ENCODE data around the gene DIP2C.
A peak's percentile ranks its signal among the peaks of the same experiment; 100 is the strongest.
"Not testable (repeated sequence)": the region's sequence is repeated elsewhere in the genome, so short reads cannot be mapped to it uniquely, and the experiment has no call there.

DIP2C gene

DNA sequence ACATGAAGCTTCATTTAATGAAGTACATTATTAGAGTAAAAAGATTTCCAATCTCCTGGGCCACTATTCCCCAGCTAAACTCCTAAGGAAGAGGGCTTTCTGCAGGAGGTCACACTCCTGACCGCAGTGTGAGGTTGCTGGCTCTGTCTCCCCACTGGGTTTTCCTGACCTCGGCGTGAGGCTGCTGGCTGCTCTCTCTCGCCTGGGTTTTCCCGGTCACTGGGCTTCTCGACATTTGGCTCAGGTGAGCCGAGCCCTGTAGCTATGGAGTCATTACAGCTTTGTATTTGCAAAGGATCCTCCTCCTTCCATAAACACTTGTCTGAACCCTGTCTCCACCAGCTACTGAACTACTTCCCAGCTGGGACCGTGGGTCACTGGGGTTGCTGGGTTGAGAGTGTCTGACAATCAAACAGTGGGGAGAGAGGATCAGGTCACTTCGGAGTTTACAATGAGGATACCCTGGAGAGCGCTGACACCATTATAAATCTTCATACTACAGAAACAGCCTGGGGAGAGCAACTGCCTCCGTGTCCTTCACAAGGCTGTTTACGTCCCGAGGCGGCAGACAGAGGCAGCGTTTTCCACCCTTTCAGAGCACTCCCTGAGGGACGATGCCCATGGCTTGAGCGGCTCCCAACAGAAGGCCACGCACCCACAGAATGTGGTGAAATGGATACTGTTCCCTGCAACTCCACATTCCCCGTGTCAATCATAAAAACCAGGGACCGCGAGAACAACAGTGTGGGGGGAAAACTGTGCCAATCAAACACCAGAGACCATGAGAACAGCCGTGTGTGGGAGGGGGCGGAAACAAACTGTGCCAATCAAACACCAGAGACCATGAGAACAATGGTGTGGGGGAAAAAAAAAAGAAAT, 328.0 kb downstream of the DIP2C start:
- no peak for DNase-seq

- no peak for DNase-seq
Measured at GRCh38 chr10:360653-361052, 328.8 kb downstream of the DIP2C start.

- DNase-seq, result no peak
Measured at GRCh38 chr10:359762-360161, 329.7 kb downstream of the DIP2C start.

DNA sequence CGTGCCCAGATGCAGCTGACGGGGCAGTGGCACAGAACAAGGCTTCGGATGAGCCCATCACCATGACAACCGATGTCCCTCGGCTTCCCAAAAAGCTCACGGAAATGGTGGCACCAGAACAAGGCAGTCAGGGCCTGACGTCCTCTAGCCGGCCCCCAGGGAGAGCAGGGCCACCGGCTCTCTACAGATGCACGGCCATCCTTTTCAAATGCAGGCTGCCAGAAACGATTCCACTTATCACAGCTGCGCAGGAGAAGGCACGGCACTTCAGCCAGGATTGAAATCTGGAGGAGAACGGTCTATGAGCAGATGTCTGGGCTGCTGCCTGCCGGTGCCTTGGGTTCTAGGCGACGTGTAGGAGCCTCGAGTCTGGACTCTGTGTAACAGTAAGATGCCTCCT, 330.4 kb downstream of the DIP2C start:
- DNase-seq, result no peak

GRCh38 chr10:357201-357950, 332.1 kb downstream of the DIP2C start:
- DNase-seq, result no peak

DNA sequence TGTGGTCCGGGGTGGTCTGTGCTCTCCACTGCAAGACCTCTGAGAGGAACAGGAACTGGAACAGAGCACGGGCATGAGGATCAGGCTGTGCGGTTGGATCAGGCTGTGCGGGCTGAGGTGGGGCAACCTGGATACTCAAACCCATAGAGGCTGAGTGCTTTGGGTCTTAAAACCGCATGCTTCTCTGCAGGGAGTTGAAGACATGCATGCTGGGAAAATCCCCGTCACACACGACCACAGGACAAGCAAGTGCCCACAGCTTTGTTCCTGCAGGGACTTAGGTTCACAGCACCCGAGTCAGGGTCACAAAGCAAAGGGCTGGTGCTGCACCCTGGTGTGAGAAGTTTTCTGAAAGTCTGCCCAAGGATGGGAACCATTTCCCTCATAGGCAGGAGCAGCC, 333.0 kb downstream of the DIP2C start:
- DNase-seq, result no peak

GRCh38 chr10:354901-355617, 334.4 kb downstream of the DIP2C start:
- DNase-seq, result no peak

DNA sequence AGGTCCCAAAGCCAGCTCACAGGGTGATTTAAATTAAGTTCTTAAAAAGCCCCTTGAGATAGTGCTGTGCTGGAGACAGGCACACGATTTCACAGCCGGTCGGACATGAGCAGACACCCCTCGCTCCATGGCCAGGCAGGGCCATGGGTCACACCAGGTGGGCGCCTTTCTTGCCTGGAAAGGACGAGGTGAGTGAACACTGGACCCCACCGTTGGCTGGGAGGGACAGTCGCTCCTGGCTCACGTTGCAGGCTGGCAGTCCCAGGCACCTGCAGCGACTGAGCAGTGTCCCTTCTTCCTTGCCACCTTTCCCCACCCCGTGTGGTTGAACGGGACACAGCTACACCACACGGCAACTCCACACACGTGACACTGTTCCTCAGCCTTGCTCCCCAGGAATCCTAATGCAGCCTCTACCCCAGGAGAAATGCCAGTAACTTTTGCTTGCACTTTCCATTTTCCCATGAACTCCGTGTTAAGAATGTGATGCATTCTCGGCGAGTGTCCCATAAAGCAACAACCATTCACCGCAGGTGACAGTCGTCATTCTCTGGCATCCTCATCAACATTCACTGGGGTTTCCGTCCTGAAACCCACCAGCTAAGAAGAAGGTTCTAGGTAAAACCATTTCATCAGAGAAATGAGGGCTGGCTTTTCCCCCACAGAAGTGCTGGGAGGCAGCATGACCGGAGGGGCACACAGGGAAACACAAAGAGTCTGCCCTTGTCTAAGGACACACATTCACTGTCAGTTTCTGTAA, 336.8 kb downstream of the DIP2C start:
- no peak for DNase-seq

- DNase-seq, result no peak
Measured at GRCh38 chr10:351770-352334, 337.6 kb downstream of the DIP2C start.

- DNase-seq, result no peak
Measured at GRCh38 chr10:350981-351501, 338.4 kb downstream of the DIP2C start.

- no peak for DNase-seq
Measured at GRCh38 chr10:349081-349480, 340.4 kb downstream of the DIP2C start.

GRCh38 chr10:348456-348855, 341.0 kb downstream of the DIP2C start:
- DNase-seq, result no peak

DNA sequence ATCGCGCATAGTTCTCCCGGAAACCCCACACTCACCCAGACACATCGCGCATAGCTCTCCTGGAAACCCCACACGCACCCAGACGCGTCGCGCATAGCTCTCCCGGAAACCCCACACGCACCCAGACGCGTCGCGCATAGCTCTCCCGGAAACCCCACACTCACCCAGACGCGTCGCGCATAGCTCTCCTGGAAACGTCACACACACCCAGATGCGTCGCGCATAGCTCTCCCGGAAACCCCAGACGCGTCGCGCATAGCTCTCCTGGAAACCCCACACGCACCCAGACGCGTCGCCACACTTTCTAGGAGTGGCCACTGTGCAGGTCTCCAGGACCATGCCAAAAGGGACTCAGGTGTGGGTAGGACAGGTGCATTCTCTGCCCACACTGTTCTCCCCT, 341.7 kb downstream of the DIP2C start:
- DNase-seq, result not testable (repeated sequence)

- DNase-seq, result not testable (repeated sequence)
Measured at GRCh38 chr10:347190-347589, 342.3 kb downstream of the DIP2C start.

- DNase-seq, result no peak
Measured at GRCh38 chr10:344582-345200, 344.8 kb downstream of the DIP2C start.

- no peak for DNase-seq
Measured at GRCh38 chr10:343231-344220, 345.9 kb downstream of the DIP2C start.

GRCh38 chr10:341081-341740, 348.3 kb downstream of the DIP2C start:
- no peak for DNase-seq

- no peak for DNase-seq
Measured at GRCh38 chr10:340646-341045, 348.8 kb downstream of the DIP2C start.

- peak in 1 of 2 experiments; percentile 4 for DNase-seq
Measured at GRCh38 chr10:339038-339391, 350.5 kb downstream of the DIP2C start.
